HG03103 (cell line): ENCODE data around the gene EPHB2.

ENCODE experiments used
- ATAC-seq: cut with Tn5 transposase; IDR thresholded peaks from one replicate; pipeline ENCODE4 v1.9.1; 2021; ENCODE audit warnings: low read depth; ENCODE audit not compliant: unreplicated experiment

EPHB2 gene

DNA sequence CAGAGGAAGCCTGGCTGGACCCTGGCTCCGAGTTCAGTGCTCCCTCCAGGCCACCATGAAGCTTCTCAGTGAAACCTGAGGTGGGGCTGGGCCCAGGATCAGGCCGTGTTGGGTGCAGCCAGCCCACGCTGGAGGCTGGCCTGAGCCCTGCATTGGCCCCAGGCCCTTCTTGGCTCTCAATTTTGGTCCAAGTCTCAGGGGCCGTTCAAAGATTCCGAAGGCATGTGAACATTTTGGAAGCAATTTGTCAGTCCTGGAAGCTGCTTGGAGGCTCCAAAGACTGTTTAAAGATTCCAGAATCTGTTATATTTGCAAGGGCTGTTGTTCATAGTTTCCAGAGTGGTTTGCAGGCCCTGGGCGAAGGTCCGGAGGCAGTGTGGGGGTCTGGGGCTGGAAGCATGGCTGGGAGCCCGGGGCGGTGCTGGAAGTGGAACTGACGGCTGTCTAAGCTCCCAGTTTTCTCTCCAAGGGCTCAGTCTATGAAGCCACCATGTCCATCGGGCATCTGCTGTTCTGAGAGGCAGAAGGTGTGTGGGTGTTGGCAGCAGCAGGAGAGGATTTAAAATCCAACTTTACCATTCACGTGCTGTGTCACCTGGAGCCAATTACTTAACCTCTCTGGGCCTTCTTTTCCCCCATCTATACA, 104.9 kb downstream of the EPHB2 start:
- ATAC-seq: no peak

DNA sequence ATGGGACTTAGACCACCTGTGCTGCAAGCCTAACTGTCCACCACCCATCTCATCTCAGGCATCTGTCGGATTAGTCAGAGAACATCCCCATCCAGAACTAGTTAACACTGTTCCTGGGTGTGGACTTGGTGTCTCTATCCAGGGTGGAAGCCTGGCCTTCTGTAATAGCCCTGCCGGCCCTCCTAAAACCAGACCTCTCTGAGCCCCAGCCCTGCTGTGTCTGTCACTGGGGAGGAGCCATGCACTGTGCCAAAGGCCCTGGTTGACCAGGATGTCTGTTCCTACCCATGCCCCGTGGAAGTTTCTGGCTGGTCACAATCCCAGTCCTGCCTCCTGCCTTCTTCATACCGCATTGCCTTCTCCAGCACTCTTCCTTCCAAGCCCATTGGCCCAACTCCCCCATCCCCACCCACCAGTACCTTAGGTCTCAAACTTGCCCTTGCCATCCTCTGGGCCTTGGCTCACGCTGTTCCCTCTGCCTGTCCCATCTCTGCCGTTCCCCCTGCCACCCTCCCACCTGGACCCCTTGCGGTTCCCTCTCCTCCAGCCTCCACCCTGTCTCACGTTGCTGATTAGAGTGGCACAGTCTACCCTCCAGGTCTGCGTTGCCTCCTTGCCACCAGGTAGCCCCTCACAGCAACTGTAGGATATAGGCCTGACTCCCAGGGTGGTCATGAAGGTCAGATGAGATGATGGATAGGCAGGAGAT, 105.6 kb downstream of the EPHB2 start:
- ATAC-seq: no peak

DNA sequence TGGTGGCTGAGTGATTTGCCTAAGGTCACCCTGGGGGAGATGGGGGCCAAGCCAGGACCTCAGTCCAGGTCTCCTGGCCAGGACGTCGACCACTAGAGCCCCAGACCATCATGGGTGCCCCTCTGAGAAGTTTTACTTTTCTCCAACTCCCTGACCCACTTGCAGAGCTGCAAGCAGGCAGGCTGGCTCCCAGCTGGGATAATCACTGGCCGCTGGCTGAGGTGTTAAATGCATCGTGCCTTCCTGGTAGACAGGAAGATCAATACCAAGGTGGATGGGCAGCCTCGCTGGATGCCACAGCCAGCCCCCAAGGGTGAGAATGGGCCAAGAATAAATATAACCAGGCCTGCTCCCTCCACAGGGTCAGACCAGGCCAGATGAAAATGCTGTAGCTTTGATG, 106.2 kb downstream of the EPHB2 start:
- no peak for ATAC-seq

GRCh38 chr1:22817462-22817861, 106.8 kb downstream of the EPHB2 start:
- ATAC-seq: no peak

DNA sequence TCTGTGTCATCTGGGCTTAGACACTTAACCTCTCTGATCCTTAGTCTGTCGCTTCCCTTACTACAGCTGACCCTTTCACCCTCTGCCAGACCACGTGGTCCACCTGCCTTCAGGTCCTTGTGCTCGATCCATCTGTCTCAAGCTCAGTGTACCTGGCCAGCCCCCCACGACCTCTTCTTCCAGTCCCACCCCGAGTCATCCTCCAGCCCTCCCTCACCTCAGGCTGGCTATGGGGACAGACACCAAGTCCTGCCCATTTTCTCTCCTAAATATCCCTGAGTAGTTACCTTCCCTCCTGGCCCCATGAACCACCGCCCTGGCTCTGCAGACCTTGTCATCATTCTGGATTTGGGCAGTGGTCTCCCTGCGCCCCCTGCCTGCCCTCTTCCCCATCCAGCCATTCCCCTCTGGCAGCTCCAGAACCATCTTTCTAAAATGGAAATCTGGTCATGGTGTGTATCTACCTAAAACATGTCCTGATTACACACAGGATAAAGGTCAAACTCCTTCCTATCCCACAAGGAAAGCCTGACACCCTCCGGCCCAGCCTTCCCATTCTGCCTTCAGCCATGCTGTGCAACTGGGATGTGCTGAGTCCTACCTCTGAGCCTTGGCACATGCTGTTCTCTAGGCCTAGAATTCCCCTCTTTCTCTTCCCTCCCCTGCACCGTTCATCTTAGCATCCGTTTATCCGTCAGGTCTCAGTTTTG, 107.6 kb downstream of the EPHB2 start:
- ATAC-seq: no peak

- no peak for ATAC-seq
Observed at GRCh38 chr1:22819361-22819760, 108.7 kb downstream of the EPHB2 start.

GRCh38 chr1:22821027-22821426, 110.4 kb downstream of the EPHB2 start:
- ATAC-seq: no peak

DNA sequence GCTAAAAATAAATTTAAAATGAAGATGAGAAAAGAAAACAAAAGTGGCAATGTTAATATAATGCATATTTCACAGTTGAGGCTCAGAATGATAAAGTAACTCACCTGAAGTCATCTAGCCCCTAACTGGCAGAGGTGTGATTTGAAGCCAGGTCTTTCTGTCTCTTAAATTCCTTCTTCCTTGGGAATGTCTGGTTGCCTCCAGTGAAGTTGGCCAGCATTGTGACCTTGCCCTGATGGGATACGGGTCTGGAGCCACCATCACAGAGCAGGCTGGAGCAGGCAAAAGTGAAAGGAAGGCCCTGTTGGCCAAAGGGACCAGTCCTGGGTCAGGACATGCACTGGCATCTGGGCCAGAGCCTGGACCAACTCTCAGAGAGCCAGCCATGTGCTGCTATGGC, 111.7 kb downstream of the EPHB2 start:
- ATAC-seq: no peak

GRCh38 chr1:22824466-22824865, 113.8 kb downstream of the EPHB2 start:
- ATAC-seq: no peak

DNA sequence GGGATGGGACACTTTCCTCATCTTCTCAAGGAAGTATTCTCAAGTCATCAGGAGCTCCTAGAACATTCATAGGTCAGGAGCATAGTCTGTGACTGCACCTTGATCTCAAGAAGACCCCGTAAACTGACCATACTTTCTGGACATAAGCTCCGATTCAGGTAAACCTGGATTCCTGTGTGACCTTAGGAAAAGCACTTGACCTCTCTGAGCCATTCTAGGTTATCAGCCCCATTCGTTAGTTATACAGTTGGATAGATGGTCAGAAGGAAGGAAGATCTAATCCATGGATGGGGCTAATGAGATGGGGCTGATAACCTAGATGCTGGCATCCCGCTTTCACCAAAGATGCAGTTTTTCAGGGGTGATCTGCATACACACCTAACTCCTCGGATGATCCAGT, 114.3 kb downstream of the EPHB2 start:
- ATAC-seq: no peak

- no peak for ATAC-seq
Observed at GRCh38 chr1:22825486-22826189, 115.0 kb downstream of the EPHB2 start.

DNA sequence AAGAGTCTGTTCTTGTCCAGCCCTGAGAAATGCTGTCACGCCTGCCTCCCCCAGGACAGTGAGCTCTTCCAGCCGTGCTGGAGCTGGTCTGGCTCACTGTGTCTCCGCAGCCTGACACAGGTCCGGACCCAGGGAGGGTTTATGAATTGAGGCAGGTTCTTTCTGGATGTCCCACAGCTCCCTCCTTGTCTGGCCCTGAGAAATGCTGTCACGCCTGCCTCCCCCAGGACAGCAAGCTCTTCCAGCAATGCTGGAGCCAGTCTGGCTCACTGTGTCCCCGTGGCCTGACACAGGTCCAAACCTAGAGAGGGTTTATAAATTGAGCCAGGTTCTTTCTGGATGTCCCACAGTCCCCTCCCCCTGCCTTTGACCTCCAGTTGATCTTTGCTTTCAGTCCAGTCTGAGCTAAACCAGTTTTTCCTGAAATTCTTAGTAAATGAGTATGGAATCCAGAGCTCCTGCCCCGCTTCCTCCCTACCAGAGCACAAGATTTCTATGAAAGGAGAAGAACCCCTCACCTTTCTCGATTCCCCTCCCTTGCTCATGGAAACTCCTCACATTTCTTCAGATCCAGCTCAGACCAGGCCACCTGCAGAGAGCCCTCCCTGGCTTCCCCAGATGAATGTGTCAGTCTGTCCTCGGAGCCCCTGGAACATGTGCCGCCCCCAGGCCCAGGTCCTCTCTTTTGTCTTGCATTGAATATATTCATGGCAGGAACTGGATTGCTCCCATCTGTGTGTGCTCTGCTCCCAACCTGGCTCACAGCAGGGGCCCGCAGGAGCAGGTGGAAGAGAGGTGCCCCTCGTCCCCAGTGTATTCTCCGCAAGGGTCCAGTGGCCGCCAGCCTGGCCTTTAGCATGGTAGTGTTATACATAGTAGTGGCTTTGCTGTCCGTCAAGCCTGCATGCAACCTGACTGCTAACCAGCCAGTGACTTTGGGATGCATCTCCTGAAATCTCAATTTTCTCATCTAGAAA, 116.3 kb downstream of the EPHB2 start:
- ATAC-seq: no peak

GRCh38 chr1:22827666-22828483, 117.2 kb downstream of the EPHB2 start:
- ATAC-seq: no peak

DNA sequence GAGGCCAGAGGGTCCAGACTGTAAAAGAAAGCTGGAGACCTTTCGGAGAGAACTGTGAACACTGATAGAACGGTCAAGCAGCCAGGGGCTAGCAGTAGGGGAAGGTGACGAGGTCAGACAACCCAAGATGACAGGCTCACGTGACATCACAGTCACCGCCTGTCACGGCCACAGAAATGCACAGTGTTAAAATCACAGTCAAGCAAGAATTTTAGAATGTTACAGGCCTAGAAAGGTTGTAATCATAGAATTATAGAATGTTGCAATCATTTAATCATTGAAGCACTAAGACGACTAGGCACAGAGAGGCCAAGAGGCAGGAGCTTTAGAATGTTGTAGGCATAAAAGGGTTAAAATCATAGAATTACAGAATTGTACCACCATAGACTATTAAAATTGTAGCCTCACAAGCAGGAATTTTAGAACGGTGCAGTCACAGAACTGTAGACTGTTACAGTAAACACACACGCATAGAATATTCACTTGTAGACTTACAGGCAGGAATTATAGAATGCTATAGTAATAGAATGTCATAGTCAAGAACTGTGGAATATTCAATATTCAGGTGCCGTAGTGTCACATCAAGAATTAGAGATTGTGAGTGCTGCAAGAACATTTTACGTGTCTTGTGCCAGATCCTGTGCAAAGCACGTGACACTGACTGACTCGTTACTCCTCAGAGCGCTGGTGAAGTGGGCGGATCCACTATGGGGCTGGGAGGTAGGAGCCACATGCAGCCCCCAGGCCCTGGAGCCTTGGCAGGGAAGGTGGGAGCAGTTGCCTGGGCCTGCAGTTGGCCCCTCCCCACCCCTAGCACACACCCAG, 118.1 kb downstream of the EPHB2 start:
- ATAC-seq: no peak

DNA sequence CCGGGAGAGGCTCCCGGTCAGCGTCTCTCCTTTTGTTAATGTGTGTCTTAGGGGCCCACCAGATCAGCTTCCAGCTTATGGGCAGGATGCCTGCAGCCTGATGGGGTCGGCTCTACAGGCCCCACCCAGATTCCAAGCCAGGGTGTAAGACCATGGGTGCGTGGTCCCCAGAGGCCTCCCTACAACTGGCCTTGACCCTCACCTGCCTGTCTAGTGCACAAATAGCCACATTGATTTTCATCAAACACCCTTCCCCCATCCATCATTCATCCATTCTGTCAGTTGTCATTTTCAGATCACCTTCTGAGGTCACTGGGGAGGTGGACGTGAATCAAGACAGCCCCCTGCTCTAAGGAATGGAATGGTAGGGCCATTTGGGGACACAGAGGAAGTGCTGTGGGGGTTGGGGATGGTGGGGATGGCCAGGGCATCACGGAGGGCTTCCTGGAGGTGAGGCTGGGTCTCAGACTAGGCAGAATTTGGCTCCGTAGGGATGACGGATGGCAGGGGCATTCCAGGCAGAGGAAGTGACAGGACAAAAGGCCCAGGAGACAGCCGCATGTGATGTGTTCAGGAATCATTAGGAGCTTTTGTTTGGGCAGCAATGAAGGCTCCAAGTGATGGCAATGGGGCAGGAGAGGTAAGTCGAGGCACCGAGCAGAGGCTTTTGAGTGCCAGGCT, 118.8 kb downstream of the EPHB2 start:
- ATAC-seq: no peak

GRCh38 chr1:22830041-22830566, 119.5 kb downstream of the EPHB2 start:
- ATAC-seq: no peak

DNA sequence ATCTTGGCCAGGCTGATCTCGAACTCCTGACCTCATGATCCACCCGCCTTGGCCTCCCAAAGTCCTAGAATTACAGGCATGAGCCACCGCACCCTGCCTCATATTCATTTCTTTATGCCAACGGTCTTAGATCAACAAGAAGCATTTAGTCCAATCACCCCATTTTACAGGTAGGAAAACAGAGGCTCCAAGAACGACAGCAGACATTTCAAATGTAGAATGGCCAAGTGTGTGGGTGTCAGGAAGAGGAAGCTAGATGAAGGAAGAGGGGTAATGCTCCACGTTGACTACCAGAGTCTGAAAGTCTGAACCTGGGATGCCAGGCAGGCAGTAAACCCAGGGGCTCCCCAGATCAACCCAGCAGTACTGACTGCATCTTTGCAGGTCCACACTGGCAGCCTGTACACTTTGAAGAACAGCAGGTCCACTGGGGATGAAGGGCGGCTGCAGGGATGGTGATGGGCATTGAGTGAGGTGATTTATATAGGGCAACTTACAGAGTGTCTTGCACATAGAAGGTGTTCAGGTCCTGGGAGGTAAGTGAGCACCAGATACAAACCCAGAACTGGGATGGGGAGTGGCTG, 120.2 kb downstream of the EPHB2 start:
- ATAC-seq: no peak
